Esophagus squamous epithelium (tissue), 5 donors: ENCODE data around the gene RCAN2. TPM values are rescaled to one million over a fixed set of nuclear protein-coding genes. Genes with fewer than 3 reads are reported as not detected.

Experiments used
- DNase-seq: peaks from one replicate; lab custom pipeline; 2025; lab: John Stamatoyannopoulos, UW
- H3K27ac ChIP-seq, 4 donors: fragments of 200-600 bp; sonication (generic); one replicate each; pipeline ENCODE4 v1.5.1; 2016 to 2019; ENCODE audit warnings: mild to moderate bottlenecking in 1 of 4
- H3K27me3 ChIP-seq, 4 donors: fragments of 200-600 bp; sonication (generic); 1 replicate in 3 of 4; 2 replicates in 1 of 4; pipeline versions ENCODE4 v1.5.1 to v1.6.0; 2017 to 2021; ENCODE audit warnings: antibody characterized with exemption in 1 of 4
- H3K36me3 ChIP-seq, 3 donors: fragments of 200-600 bp; sonication (generic); one replicate each; pipeline ENCODE4 v1.5.1; 2016 to 2019
- H3K4me1 ChIP-seq, 3 donors: fragments of 200-600 bp; sonication (generic); one replicate each; pipeline ENCODE4 v1.5.1; 2017 to 2019
- H3K4me3 ChIP-seq, 4 donors: fragments of 200-600 bp; sonication (generic); 1 replicate in 3 of 4; 2 replicates in 1 of 4; pipeline ENCODE4 v1.5.1; 2016 to 2019; ENCODE audit warnings: mild to moderate bottlenecking in 2 of 4, moderate library complexity in 1 of 4
- H3K9me3 ChIP-seq, 3 donors: fragments of 200-600 bp; sonication (generic); one replicate each; pipeline ENCODE4 v1.5.1; 2016 to 2019
- CTCF ChIP-seq, 6 experiments: fragments of 450-650 bp in 4 of 6; fragments of 200-600 bp in 2 of 6; sonication (generic) in 2 of 6; IDR thresholded peaks; one replicate each; pipeline ENCODE4 v1.5.1; 2016 to 2019; ENCODE audit warnings: antibody characterized with exemption in 6 of 6, mild to moderate bottlenecking in 4 of 6, moderate library complexity in 4 of 6
- POLR2A ChIP-seq, 4 donors: fragments of 450-650 bp; IDR thresholded peaks; one replicate each; pipeline ENCODE4 v1.6.1; 2017; ENCODE audit warnings: antibody characterized with exemption in 4 of 4, mild to moderate bottlenecking in 4 of 4, moderate library complexity in 3 of 4
- WGBS, 2 donors: methylation state at CpG; one replicate each; pipeline ENCODE4 v1.1.5; 2018; 5-methylcytosine and 5-hydroxymethylcytosine counted together
- intact Hi-C: fragments of 100-400 bp; cut with DNase I; formaldehyde crosslinking; loops from one replicate; pipeline ENCODE4 v1.15.0; 2022
- total RNA-seq, 4 donors: library from RNA; depleted of rRNA; stranded (reverse); fragments of >200 nt; gene quantifications; one replicate each; pipeline ENCODE4 v1.1.0, GENCODE V29; 2016
- donor health status: DM: yes; HTN: yes; CAD: no.

The RCAN2 gene
- total RNA-seq, 4 donors from 2014 or later: 1.4 to 12.4 (median 4.0) TPM

GRCh38 chr6:46376562-46377061 lies 114.6 kb downstream of the RCAN2 start:
- no peak overlapping the region for H3K27ac ChIP-seq
- TF ChIP-seq CTCF (IDR thresholded peaks at IDR 0.05): no peak
- TF ChIP-seq POLR2A (IDR thresholded peaks at IDR 0.05): no peak
- H3K9me3 ChIP-seq: no peaks in the 10 kb centered on the region
- intact Hi-C loops: no loop called here
- DNase-seq: no peak
- WGBS, 2 donors: 56 to 65% methylated on average over 5 to 7 of the region's 7 CpGs
- H3K27me3 ChIP-seq: no peaks in the 10 kb centered on the region
- H3K4me1 ChIP-seq: peaks cover 0 to 17% (median 4%) of the 10 kb centered on the region in 3 donors
- H3K36me3 ChIP-seq: no peaks in the 10 kb centered on the region
- no peak overlapping the region for H3K4me3 ChIP-seq

- 64 to 76% methylated on average over 1 of the region's 1 CpG for WGBS, 2 donors
- Histone ChIP-seq H3K4me1 (peaks cover 0 to 4% (median 0%) of the 10 kb centered on the region in 3 donors), H3K27ac (no peak overlapping the region), H3K4me3 (no peak overlapping the region), H3K9me3 (no peaks in the 10 kb centered on the region), H3K36me3 (no peaks in the 10 kb centered on the region), H3K27me3 (no peaks in the 10 kb centered on the region)
- TF ChIP-seq POLR2A (IDR thresholded peaks at IDR 0.05) (no peak), CTCF (IDR thresholded peaks at IDR 0.05) (no peak)
- intact Hi-C loops: no loop called here
- no peak for DNase-seq
These were observed 120.6 kb downstream of the RCAN2 start for GRCh38 chr6:46370622-46371021.

- intact Hi-C loops: no loop called here
- TF ChIP-seq POLR2A (IDR thresholded peaks at IDR 0.05) (no peak), CTCF (IDR thresholded peaks at IDR 0.05) (no peak)
- Histone ChIP-seq H3K4me3 (no peak overlapping the region), H3K9me3 (no peaks in the 10 kb centered on the region), H3K4me1 (no peaks in the 10 kb centered on the region), H3K27ac (no peak overlapping the region), H3K36me3 (no peaks in the 10 kb centered on the region), H3K27me3 (no peaks in the 10 kb centered on the region)
- WGBS, 2 donors: 71 to 81% methylated on average over 1 of the region's 1 CpG
- DNase-seq: no peak
These were observed 123.1 kb downstream of the RCAN2 start for GRCh38 chr6:46368169-46368536.

GRCh38 chr6:46367354-46368168 lies 123.7 kb downstream of the RCAN2 start:
- intact Hi-C loops: no loop called here
- Histone ChIP-seq H3K4me3 (no peak overlapping the region), H3K27ac (no peak overlapping the region), H3K4me1 (no peaks in the 10 kb centered on the region), H3K36me3 (no peaks in the 10 kb centered on the region), H3K27me3 (no peaks in the 10 kb centered on the region), H3K9me3 (no peaks in the 10 kb centered on the region)
- TF ChIP-seq CTCF (IDR thresholded peaks at IDR 0.05) (no peak), POLR2A (IDR thresholded peaks at IDR 0.05) (no peak)
- WGBS, 2 donors: 47 to 49% methylated on average over 2 of the region's 2 CpGs
- no peak for DNase-seq

GRCh38 chr6:46366190-46366900 lies 124.9 kb downstream of the RCAN2 start:
- WGBS, 2 donors: 69 to 72% methylated on average over 3 of the region's 3 CpGs
- H3K9me3 ChIP-seq: no peaks in the 10 kb centered on the region
- intact Hi-C loops: no loop called here
- H3K4me1 ChIP-seq: no peaks in the 10 kb centered on the region
- H3K27ac ChIP-seq: no peak overlapping the region
- no peaks in the 10 kb centered on the region for H3K36me3 ChIP-seq
- no peaks in the 10 kb centered on the region for H3K27me3 ChIP-seq
- TF ChIP-seq POLR2A (IDR thresholded peaks at IDR 0.05): no peak
- no peak for TF ChIP-seq CTCF (IDR thresholded peaks at IDR 0.05)
- H3K4me3 ChIP-seq: no peak overlapping the region
- DNase-seq: no peak
